ENCODE measurements around the gene ASCL5. TPM values are rescaled to one million over a fixed set of nuclear protein-coding genes. Genes with fewer than 3 reads are reported as not detected.

The ASCL5 gene
- total RNA-seq, 1 donor from 2014 or later: not detected

DNA sequence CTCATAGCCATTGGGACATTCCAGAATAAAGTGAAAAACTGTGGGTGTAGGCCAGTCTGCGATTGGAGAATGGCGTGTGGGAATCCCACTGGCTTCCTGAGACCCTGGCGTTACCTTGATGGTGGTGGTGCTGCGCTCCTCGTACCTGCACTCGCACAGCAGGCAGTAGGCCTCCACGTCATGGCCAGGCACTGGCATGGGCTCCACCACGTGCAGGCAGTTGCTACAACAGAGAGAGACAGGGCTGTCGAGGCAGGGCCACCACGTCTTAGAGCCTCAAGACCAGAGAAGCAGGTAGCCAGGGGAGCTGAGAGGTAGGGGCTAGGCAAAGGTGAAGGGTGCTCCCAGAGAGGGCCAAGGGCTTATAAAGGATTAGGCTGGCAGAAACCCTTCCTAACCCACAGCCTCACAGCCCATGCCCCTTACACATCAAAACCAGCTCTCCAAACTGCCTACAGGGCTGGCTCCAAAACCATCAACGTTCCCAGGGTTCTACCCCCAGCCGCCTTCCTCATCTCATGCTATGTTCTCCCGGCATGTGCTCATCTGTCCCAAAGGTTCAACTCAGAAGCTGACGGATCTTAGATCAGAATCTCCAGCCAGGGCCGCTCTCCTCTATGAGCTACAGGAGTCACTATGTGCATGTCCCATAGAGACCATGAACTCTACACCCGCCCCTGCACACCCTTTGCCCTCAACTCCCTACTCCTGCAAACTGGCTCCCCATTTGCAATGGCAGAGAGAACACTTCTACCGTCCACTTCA is 19.8 kb upstream of the ASCL5 start:
- Mint-ChIP-seq H3K9me3 (no peaks in the 10 kb centered on the region), H3K27ac (ENCODE audit: unreplicated experiment) (no peak overlapping the region), H3K36me3 (ENCODE audit: low read depth) (peaks cover 4% of the 10 kb centered on the region), H3K4me1 (no peaks in the 10 kb centered on the region), H3K4me3 (no peak overlapping the region), H3K27me3 (ENCODE audit: low read depth) (no peaks in the 10 kb centered on the region)
- TF ChIP-seq, protein P1, sequence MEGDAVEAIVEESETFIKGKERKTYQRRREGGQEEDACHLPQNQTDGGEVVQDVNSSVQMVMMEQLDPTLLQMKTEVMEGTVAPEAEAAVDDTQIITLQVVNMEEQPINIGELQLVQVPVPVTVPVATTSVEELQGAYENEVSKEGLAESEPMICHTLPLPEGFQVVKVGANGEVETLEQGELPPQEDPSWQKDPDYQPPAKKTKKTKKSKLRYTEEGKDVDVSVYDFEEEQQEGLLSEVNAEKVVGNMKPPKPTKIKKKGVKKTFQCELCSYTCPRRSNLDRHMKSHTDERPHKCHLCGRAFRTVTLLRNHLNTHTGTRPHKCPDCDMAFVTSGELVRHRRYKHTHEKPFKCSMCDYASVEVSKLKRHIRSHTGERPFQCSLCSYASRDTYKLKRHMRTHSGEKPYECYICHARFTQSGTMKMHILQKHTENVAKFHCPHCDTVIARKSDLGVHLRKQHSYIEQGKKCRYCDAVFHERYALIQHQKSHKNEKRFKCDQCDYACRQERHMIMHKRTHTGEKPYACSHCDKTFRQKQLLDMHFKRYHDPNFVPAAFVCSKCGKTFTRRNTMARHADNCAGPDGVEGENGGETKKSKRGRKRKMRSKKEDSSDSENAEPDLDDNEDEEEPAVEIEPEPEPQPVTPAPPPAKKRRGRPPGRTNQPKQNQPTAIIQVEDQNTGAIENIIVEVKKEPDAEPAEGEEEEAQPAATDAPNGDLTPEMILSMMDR (conservative IDR thresholded peaks at IDR 0.05): no peak
- DNase-seq (ENCODE audit: low read depth, low spot score): no peak

DNA sequence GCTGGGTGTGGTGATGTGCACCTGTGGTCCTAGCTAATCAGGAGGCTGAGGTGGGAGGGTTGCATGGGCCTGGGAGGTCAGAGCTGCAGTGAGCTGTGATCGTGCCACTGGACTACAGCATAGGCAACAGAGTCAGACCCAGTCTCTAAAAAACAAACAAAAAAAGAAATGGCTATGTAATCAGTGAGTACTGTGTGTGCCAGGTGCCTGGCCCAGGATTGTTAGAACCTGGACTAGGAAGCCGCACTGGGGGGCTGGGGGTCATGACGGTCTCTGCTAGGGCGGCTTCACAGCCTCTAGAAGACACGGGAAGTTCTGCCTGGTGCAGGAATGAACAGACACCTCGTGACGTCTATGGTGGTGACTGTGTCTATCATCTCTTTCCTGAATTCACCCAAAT is 18.8 kb upstream of the ASCL5 start:
- H3K27ac Mint-ChIP-seq (ENCODE audit: unreplicated experiment): no peak overlapping the region
- no peak for DNase-seq (ENCODE audit: low read depth, low spot score)
- H3K4me3 Mint-ChIP-seq: no peak overlapping the region
- H3K36me3 Mint-ChIP-seq (ENCODE audit: low read depth): peaks cover 8% of the 10 kb centered on the region
- no peaks in the 10 kb centered on the region for H3K4me1 Mint-ChIP-seq
- TF ChIP-seq, protein P1 (conservative IDR thresholded peaks at IDR 0.05): no peak
- no peaks in the 10 kb centered on the region for H3K27me3 Mint-ChIP-seq (ENCODE audit: low read depth)
- no peaks in the 10 kb centered on the region for H3K9me3 Mint-ChIP-seq

DNA sequence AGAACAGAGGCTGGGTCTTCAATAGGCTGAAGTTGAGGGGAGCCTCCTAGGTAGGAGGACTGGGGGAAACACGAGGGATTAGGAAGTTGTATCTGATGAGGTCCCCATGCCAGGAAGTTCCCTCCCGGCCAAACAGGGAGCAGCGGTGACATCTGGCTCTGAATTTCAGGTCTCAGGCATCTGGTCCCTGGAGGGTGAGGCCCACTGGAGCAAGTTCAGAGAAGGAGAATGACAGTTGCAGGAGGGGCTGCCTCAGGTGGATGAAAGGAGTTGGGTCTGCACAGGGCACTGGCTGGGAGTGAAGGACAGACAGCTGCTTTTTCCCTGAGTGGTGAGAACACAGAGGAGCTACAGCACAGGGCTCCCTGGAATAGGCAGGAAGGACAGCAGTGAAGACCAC is 18.1 kb upstream of the ASCL5 start:
- Mint-ChIP-seq H3K27me3 (ENCODE audit: low read depth) (no peaks in the 10 kb centered on the region), H3K4me3 (no peak overlapping the region), H3K27ac (ENCODE audit: unreplicated experiment) (no peak overlapping the region), H3K9me3 (no peaks in the 10 kb centered on the region), H3K4me1 (no peaks in the 10 kb centered on the region), H3K36me3 (ENCODE audit: low read depth) (peaks cover 9% of the 10 kb centered on the region)
- TF ChIP-seq, protein P1 (conservative IDR thresholded peaks at IDR 0.05): no peak
- no peak for DNase-seq (ENCODE audit: low read depth, low spot score)

DNA sequence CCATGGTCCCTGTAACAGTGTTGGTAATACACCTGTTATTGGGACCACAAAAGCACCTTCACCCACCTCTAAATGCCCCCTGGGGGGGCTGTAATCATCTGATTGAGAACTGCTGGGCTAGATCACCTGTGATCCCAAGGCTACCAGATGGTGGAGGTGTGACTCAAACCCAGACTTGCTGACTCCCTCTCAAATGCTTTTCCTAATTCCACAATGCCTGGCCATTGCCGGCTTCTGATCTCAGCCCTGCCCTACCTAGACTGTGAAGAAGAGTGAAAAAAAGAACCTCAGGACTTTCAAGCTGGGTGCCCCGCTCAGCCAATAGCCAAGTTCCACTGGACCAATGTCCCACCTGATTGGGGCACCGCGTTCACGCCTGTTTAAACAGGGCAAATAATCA is 17.7 kb upstream of the ASCL5 start:
- H3K4me1 Mint-ChIP-seq: no peaks in the 10 kb centered on the region
- no peaks in the 10 kb centered on the region for H3K27me3 Mint-ChIP-seq (ENCODE audit: low read depth)
- H3K36me3 Mint-ChIP-seq (ENCODE audit: low read depth): peaks cover 9% of the 10 kb centered on the region
- H3K27ac Mint-ChIP-seq (ENCODE audit: unreplicated experiment): no peak overlapping the region
- no peak for DNase-seq (ENCODE audit: low read depth, low spot score)
- TF ChIP-seq, protein P1 (conservative IDR thresholded peaks at IDR 0.05): no peak
- no peaks in the 10 kb centered on the region for H3K9me3 Mint-ChIP-seq
- H3K4me3 Mint-ChIP-seq: no peak overlapping the region

DNA sequence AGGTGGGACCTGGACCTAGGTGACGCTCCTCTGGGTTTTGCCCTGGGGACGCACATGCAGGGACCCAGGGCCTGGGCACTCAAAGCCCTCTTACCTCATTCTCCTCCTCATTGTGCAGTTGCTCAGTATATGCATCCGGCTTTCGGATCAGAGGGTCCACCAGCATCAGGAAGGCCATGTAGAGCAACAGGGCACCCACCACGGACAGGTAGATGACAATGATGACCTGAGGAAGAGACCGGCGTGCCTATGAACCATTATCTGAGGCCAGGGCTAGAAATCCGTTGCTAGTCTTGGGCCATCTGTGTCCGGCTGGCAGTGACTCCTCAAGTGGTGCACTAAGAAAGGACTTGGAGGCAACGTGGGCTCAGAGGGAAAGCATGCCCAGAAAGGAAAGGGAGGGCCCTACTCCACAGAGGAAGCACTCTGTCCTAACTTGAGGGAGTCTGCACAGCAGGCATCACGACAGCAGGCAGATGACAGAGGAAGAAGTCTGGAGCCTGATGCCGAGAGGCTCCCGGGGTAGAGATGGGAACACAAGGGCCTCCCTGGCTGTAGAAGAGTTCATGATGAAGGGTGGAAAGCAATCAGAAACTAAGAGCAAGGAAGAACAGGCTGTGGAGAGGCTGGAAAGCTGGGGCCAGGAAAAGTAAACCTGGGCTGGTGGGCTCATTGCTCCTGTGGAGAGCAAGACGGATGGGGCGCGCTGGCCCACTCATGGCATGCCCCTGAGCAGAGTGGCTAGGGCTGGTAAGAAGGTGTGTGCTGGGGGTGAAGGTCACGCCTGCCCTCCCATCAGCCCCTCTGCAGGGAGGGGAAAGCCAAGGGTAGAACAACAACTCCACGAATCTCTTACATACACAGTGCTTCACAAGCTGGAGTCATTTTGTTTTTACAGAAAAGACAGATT is 17.0 kb upstream of the ASCL5 start:
- no peaks in the 10 kb centered on the region for H3K9me3 Mint-ChIP-seq
- H3K27ac Mint-ChIP-seq (ENCODE audit: unreplicated experiment): no peak overlapping the region
- H3K36me3 Mint-ChIP-seq (ENCODE audit: low read depth): peaks cover 9% of the 10 kb centered on the region
- TF ChIP-seq, protein P1 (conservative IDR thresholded peaks at IDR 0.05): no peak
- H3K27me3 Mint-ChIP-seq (ENCODE audit: low read depth): no peaks in the 10 kb centered on the region
- H3K4me1 Mint-ChIP-seq: no peaks in the 10 kb centered on the region
- no peak for DNase-seq (ENCODE audit: low read depth, low spot score)
- no peak overlapping the region for H3K4me3 Mint-ChIP-seq
